GM18861 (cell line): Measurements from ENCODE around the gene CRYBG1.

Experiments used
- ATAC-seq: cut with Tn5 transposase; IDR thresholded peaks from one replicate; pipeline ENCODE4 v1.9.1; 2021; ENCODE audit not compliant: unreplicated experiment

CRYBG1 gene

GRCh38 chr6:106456756-106457155, 96.2 kb downstream of the CRYBG1 start:
- ATAC-seq, result no peak

GRCh38 chr6:106458021-106458986, 97.8 kb downstream of the CRYBG1 start:
- ATAC-seq, result no peak

GRCh38 chr6:106460481-106460880, 100.0 kb downstream of the CRYBG1 start:
- no peak for ATAC-seq

- ATAC-seq, result no peak
Measured at GRCh38 chr6:106461084-106461483, 100.6 kb downstream of the CRYBG1 start.

GRCh38 chr6:106462923-106463557, 102.5 kb downstream of the CRYBG1 start:
- ATAC-seq, result no peak

- ATAC-seq, result no peak
Measured at GRCh38 chr6:106466211-106466610, 105.7 kb downstream of the CRYBG1 start.

GRCh38 chr6:106468935-106469334, 108.4 kb downstream of the CRYBG1 start:
- no peak for ATAC-seq

- ATAC-seq, result no peak
Measured at GRCh38 chr6:106469882-106470281, 109.4 kb downstream of the CRYBG1 start.

GRCh38 chr6:106470316-106470715, 109.8 kb downstream of the CRYBG1 start:
- no peak for ATAC-seq

- no peak for ATAC-seq
Measured at GRCh38 chr6:106470811-106471210, 110.3 kb downstream of the CRYBG1 start.

GRCh38 chr6:106473812-106474211, 113.3 kb downstream of the CRYBG1 start:
- ATAC-seq, result no peak

GRCh38 chr6:106474466-106474865, 113.9 kb downstream of the CRYBG1 start:
- no peak for ATAC-seq

- ATAC-seq, result no peak
Measured at GRCh38 chr6:106475284-106475683, 114.8 kb downstream of the CRYBG1 start.

GRCh38 chr6:106476331-106477105, 116.0 kb downstream of the CRYBG1 start:
- no peak for ATAC-seq

GRCh38 chr6:106477146-106477545, 116.6 kb downstream of the CRYBG1 start:
- ATAC-seq, result no peak

- no peak for ATAC-seq
Measured at GRCh38 chr6:106477790-106478189, 117.3 kb downstream of the CRYBG1 start.

GRCh38 chr6:106486236-106486635, 125.7 kb downstream of the CRYBG1 start:
- no peak for ATAC-seq

- ATAC-seq, result no peak
Measured at GRCh38 chr6:106488494-106489370, 128.2 kb downstream of the CRYBG1 start.

GRCh38 chr6:106490030-106490429, 129.5 kb downstream of the CRYBG1 start:
- ATAC-seq, result no peak

GRCh38 chr6:106490436-106490835, 129.9 kb downstream of the CRYBG1 start:
- no peak for ATAC-seq
